ENCODE data around the gene KRTAP12-2. TPM values are rescaled to one million over a fixed set of nuclear protein-coding genes. Genes with fewer than 3 reads are reported as not detected.

The KRTAP12-2 gene
- total and polyA plus RNA-seq, 12 donors: not detected

DNA sequence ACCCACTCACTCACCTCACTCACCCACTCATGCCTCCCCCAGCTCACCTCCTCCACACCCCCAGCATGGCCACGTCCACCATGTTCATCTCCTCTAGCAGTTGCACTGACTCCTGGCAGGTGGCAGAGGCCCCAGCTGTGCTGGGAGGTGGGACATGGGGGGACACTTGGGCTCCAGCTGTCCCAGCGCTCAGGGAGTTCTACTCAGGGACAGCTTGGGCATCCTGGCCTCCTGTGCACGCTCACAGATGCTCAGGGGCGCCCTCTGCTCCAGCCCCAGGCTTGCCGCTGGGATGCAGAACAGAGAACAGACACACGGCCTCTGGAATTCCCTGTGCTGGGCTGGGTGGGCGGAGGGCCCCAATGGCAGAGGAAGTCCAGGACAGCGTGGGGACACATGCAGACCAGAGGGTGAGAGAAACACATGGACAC, 49.6 kb downstream of the KRTAP12-2 start:
- 51 to 83% (median 56%) methylated on average over 4 to 8 of the region's 8 CpGs for WGBS, 4 donors
- H3K27me3 ChIP-seq: no peaks in the 10 kb centered on the region
- intact Hi-C loops (cut with DNase I): no loop called here
- no peak for DNase-seq
- no peak overlapping the region for H3K27ac ChIP-seq
- H3K9me3 ChIP-seq (replicated peaks in 1 of 3): no peaks in the 10 kb centered on the region
- no peak overlapping the region for H3K4me3 ChIP-seq
- no peaks in the 10 kb centered on the region for H3K36me3 ChIP-seq (replicated peaks in 1 of 2)
- H3K4me1 ChIP-seq (replicated peaks in 1 of 2): no peaks in the 10 kb centered on the region
- TF ChIP-seq, protein P1, sequence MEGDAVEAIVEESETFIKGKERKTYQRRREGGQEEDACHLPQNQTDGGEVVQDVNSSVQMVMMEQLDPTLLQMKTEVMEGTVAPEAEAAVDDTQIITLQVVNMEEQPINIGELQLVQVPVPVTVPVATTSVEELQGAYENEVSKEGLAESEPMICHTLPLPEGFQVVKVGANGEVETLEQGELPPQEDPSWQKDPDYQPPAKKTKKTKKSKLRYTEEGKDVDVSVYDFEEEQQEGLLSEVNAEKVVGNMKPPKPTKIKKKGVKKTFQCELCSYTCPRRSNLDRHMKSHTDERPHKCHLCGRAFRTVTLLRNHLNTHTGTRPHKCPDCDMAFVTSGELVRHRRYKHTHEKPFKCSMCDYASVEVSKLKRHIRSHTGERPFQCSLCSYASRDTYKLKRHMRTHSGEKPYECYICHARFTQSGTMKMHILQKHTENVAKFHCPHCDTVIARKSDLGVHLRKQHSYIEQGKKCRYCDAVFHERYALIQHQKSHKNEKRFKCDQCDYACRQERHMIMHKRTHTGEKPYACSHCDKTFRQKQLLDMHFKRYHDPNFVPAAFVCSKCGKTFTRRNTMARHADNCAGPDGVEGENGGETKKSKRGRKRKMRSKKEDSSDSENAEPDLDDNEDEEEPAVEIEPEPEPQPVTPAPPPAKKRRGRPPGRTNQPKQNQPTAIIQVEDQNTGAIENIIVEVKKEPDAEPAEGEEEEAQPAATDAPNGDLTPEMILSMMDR (IDR thresholded peaks at IDR 0.05): no peak
- TF ChIP-seq POLR2A (IDR thresholded peaks at IDR 0.05): no peak

- Histone ChIP-seq H3K27me3 (no peaks in the 10 kb centered on the region), H3K27ac (no peak overlapping the region), H3K9me3 (replicated peaks in 1 of 3) (no peaks in the 10 kb centered on the region), H3K4me3 (no peak overlapping the region), H3K4me1 (replicated peaks in 1 of 2) (no peaks in the 10 kb centered on the region), H3K36me3 (replicated peaks in 1 of 2) (no peaks in the 10 kb centered on the region)
- TF ChIP-seq POLR2A (IDR thresholded peaks at IDR 0.05): no peak
- TF ChIP-seq, protein P1 (IDR thresholded peaks at IDR 0.05): no peak
- intact Hi-C loops (cut with DNase I): no loop called here
- DNase-seq: no peak
- WGBS, 4 donors: 75 to 84% (median 82%) methylated on average over 8 to 16 of the region's 16 CpGs
These were observed 50.2 kb downstream of the KRTAP12-2 start for GRCh38 chr21:44616591-44616926.

Small RNA genes within 50 kb of the gene (small RNA-seq; reads per million reads assigned to genes)
- gene KRTAP12-6P: 0 reads per million in 2 donors

Other genes starting within 250 kb of the KRTAP12-2 start
- gene LRRC3, start 211.4 kb downstream of the KRTAP12-2 start, total RNA-seq: 1 to 10 TPM in 7 of 9 donors, under 1 TPM in 2; 0.67 to 3.2 (median 2.3) TPM
- 1 to 10 TPM in 2 of 3 donors, under 1 TPM in 1; 0.97 to 1.9 (median 1.0) TPM for gene LRRC3, start 211.4 kb downstream of the KRTAP12-2 start, polyA plus RNA-seq
- gene KRTAP10-1, start 126.7 kb downstream of the KRTAP12-2 start, total RNA-seq: not detected
- not detected for gene KRTAP10-1, start 126.7 kb downstream of the KRTAP12-2 start, polyA plus RNA-seq
- gene KRTAP10-2, start 115.4 kb downstream of the KRTAP12-2 start, total RNA-seq: not detected
- gene KRTAP10-2, start 115.4 kb downstream of the KRTAP12-2 start, polyA plus RNA-seq: not detected
- not detected for gene KRTAP10-3, start 108.1 kb downstream of the KRTAP12-2 start, total RNA-seq
- gene KRTAP10-3, start 108.1 kb downstream of the KRTAP12-2 start, polyA plus RNA-seq: not detected
- gene KRTAP10-4, start 93.2 kb downstream of the KRTAP12-2 start, total RNA-seq: not detected
- gene KRTAP10-4, start 93.2 kb downstream of the KRTAP12-2 start, polyA plus RNA-seq: not detected
- gene KRTAP10-5, start 86.3 kb downstream of the KRTAP12-2 start, total RNA-seq: not detected
- not detected for gene KRTAP10-5, start 86.3 kb downstream of the KRTAP12-2 start, polyA plus RNA-seq
- gene KRTAP10-6, start 74.4 kb downstream of the KRTAP12-2 start, total RNA-seq: not detected
- not detected for gene KRTAP10-6, start 74.4 kb downstream of the KRTAP12-2 start, polyA plus RNA-seq
- gene KRTAP10-7, start 66.3 kb downstream of the KRTAP12-2 start, total RNA-seq: not detected
- gene KRTAP10-7, start 66.3 kb downstream of the KRTAP12-2 start, polyA plus RNA-seq: not detected
- gene KRTAP10-8, start 54.8 kb downstream of the KRTAP12-2 start, total RNA-seq: not detected
- gene KRTAP10-8, start 54.8 kb downstream of the KRTAP12-2 start, polyA plus RNA-seq: not detected
- gene KRTAP10-9, start 39.8 kb downstream of the KRTAP12-2 start, total RNA-seq: not detected
- gene KRTAP10-9, start 39.8 kb downstream of the KRTAP12-2 start, polyA plus RNA-seq: not detected
- gene KRTAP10-10, start 29.6 kb downstream of the KRTAP12-2 start, total RNA-seq: not detected
- gene KRTAP10-10, start 29.6 kb downstream of the KRTAP12-2 start, polyA plus RNA-seq: not detected
- gene KRTAP10-11, start 20.5 kb downstream of the KRTAP12-2 start, total RNA-seq: not detected
- not detected for gene KRTAP10-11, start 20.5 kb downstream of the KRTAP12-2 start, polyA plus RNA-seq
- not detected for gene KRTAP12-4, start 12.3 kb downstream of the KRTAP12-2 start, total RNA-seq
- not detected for gene KRTAP12-4, start 12.3 kb downstream of the KRTAP12-2 start, polyA plus RNA-seq
- gene KRTAP12-3, start 9.0 kb downstream of the KRTAP12-2 start, total RNA-seq: not detected
- not detected for gene KRTAP12-3, start 9.0 kb downstream of the KRTAP12-2 start, polyA plus RNA-seq
- not detected for gene KRTAP12-1, start 15.2 kb upstream of the KRTAP12-2 start, total RNA-seq
- gene KRTAP12-1, start 15.2 kb upstream of the KRTAP12-2 start, polyA plus RNA-seq: not detected
- not detected for gene KRTAP10-12, start 30.2 kb upstream of the KRTAP12-2 start, total RNA-seq
- not detected for gene KRTAP10-12, start 30.2 kb upstream of the KRTAP12-2 start, polyA plus RNA-seq
- gene TSPEAR, start 44.6 kb upstream of the KRTAP12-2 start, total RNA-seq: not detected
- gene TSPEAR, start 44.6 kb upstream of the KRTAP12-2 start, polyA plus RNA-seq: not detected
- gene UBE2G2, start 134.9 kb upstream of the KRTAP12-2 start, total RNA-seq: 10 to 100 TPM; 50.8 to 99.9 (median 74.0) TPM
- gene UBE2G2, start 134.9 kb upstream of the KRTAP12-2 start, polyA plus RNA-seq: 10 to 100 TPM; 44.8 to 72.8 (median 63.7) TPM
- gene SUMO3, start 151.1 kb upstream of the KRTAP12-2 start, total RNA-seq: 10 to 100 TPM; 61.1 to 92.3 (median 79.4) TPM
- gene SUMO3, start 151.1 kb upstream of the KRTAP12-2 start, polyA plus RNA-seq: 10 to 100 TPM; 21.1 to 70.6 (median 36.4) TPM
- 100 to 1,000 TPM; 114 to 467 (median 222) TPM for gene PTTG1IP, start 206.8 kb upstream of the KRTAP12-2 start, total RNA-seq
- gene PTTG1IP, start 206.8 kb upstream of the KRTAP12-2 start, polyA plus RNA-seq: 100 to 1,000 TPM; 110 to 138 (median 118) TPM